ENCODE measurements around the gene PAGE1.
"Not testable (repeated sequence)": the region's sequence is repeated elsewhere in the genome, so short reads cannot be mapped to it uniquely, and the experiment has no call there.

The PAGE1 gene, protein sequence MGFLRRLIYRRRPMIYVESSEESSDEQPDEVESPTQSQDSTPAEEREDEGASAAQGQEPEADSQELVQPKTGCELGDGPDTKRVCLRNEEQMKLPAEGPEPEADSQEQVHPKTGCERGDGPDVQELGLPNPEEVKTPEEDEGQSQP

DNA sequence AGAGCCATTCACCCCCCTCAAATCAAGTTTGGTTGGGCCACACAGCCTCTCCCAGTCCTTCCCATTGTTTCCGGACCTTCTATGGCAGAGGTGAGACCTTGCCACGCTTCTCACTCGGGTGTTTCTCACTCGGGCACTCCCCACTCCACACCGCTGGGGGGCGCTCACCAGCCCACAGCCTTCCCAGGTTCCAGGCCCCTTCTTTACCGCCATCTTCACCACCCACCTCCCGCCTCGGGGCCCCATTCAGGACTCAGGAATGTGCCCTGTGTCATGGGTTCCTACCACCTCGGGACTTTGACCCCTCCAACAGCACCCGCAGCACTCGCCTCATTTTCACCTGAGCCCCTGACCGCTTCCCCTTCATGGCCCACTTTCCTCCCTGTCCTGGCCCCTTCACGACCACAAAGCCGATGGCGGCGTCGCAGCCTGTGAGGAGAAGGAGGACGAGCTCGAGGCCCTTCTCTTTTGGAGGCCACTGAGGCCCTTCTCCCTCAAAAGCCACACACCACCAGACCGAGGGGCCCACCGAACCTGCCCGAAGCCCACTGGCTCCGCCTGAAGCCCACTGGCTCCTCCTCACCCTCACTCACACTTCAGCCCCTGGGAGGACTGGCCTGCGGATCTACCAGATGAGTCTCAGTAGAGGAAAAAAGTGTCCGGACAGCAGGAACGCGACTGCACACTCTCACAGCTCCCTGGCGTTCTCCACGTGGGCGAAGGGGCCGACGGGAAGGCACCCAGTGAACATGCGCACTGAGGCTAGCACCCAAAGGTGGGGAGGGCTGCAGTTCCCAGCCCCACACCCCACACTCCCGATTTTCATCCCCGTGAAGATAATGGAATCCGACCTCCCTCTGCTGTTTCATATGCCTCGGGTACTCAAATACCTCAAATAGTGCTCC is at the start of gene PAGE1:
Gene PAGE1 (minus strand): TSS at position 709 of the 905 bp plus-strand sequence. CDS start 1,214 bp downstream, outside the sequence.
- no peak for DNase-seq (ENCODE audit: low read depth in 2 of 2)

DNA sequence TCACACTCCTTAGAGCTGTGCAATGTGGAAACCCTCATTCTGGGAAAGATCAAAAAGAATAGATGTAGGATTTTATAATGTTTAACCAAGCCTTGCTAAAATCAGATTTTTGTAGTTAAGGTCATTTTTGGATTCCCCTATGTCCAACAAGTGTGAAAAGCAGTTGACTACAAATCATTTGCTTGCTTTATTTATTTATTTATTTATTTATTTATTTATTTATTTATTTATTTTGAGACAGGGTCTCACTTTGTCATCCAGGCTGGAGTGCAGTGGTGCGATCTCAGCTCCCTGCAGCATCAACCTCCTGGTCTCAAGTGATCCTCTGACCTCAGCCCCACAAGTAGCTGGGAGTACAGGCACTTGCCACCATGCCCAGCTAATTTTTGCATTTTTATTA is 45.7 kb upstream of the PAGE1 start:
- not testable (repeated sequence) for DNase-seq (ENCODE audit: low read depth in 2 of 2)

DNA sequence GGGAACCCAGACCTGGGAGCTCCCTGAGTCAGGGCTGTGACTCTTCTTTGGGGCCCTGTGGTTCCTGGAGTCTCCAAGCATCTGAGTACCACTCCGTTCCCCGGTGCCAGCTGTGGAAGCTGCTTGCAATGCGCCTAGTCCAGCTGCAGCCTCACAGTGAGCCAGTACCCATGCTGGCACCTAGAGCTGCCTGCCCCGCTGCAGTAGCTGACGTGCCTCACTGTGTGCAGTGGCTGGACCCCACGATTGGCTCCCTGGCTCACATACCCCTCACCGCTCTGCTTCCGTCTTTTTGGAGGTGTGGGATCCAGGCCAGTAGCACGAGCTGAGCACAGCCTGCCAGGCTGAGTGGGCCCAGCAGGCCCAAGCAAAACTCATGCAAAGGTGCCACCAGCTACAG is 32.1 kb upstream of the PAGE1 start:
- DNase-seq (ENCODE audit: low read depth in 2 of 2), result no peak

DNA sequence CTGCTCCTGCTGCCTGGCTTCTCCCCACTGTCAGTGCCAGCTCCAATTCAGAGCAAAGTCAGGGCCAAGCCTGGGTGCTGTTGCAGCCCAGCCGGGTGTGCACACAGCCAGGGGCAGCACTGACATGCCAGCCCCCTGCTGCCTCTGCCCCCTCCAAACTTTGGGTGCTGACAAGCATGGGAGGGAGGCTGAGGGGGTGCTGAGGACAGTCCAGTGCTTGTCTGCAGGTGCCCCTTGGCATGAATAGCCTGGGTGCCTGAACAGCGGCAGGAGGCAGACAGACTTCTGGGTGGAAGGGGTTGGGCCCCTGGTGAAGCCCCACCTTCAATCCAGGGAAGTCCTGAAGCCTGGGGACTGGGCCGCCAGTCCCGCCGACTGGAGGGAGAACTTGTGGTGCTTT is 31.2 kb upstream of the PAGE1 start:
- no peak for DNase-seq (ENCODE audit: low read depth in 2 of 2)

DNA sequence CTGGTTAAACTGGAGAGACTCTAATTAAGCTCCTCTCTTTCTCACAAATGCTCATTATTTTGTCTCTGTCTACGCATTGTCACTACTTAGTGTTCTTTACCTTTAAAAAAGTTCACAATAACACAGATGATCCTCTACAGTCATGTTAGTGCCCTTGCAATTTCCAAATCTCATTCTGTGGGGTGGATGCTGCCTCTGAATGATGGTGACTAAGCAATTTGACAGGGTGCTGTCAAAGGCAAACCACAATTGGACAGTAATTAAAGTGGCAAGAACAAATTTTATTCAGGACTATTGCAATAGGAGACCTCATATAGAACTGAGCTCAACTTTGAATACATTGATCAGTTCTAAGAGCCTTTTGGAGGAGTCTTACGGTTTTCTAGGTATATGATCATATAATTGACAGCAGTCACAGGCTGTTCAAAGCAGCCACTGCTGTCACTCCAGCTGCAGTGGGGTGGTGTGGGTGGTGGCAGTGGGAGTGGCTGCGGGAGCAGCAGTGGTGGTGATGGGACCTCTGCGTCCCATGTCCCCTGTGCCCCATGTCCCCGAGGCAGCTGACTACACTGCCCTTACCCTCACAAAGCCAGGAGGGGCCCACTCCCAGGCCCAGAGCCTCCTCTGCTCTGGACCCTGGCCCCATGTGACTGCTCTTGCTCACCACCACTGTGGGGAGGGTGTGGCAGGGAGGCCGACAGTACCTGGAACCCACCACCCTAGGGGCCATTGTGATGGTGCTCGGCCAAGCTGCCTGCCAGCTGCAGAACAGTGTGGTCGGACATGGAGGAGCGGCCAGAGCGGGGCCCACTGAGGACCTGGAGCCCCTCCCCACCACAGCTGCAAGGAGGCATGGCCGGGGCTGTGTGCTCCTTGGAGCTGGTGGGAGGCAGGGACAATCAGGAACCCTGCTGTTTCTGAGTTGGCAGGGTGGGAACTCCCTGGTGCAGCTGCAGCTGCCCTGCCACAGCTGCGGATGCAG is 30.4 kb upstream of the PAGE1 start:
- DNase-seq (ENCODE audit: low read depth in 2 of 2), result no peak

DNA sequence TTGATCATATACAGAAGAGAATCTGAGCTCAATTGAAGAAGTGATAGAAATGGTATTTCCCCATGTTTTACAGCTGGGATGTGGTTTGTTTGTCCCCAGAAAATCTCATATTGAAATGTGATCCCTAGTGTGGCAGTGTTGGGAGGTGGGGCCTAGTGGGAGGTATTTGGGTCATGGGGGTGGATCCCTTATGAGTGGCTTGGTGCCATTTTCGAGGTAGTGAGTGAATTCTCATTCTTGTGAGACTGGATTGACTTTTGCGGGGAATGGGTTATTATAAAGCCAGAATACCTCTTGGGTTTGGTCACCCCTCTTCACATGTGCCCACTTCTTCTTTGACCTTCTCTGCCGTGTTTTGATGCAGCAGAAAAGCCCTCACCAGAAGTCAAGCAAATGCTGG is 29.6 kb upstream of the PAGE1 start:
- no peak for DNase-seq (ENCODE audit: low read depth in 2 of 2)

DNA sequence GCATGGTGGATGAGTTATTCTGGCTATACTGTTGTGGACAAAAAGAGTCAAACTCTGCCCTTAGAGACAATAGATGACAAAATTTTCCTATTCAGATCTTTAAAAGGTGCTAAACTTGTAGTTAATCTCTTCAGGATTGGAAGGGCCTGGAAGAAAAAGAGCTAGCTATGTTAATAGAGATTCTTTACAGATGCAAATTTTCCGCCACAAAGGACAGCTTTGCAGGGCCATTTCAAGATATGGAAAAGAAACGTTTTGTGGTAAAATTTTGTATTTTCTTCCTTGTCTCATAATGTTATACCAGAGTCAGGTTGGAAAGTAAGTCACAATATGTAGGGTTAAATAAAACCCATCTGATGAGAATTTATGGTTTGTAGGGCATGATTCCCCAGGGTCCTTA is 24.3 kb upstream of the PAGE1 start:
- not testable (repeated sequence) for DNase-seq (ENCODE audit: low read depth in 2 of 2)

DNA sequence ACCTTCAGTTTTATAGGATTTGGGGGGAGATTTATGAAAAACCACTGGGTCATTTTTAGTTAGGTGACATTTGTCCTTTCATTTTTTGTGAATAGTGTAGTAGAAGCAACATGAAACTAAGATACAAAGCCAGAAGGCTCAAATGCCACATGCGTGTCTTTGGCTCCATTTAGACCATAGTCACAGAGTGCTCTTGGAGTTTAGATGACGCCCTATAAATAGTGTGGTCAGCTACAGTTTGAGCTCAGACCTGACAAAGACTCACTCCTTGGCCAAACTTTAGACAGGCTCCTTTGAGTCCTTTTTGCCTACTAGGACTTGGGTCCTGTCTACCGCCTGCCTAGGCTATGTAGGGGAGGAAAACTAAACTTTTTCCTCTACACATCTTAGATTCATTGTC is 16.8 kb upstream of the PAGE1 start:
- DNase-seq (ENCODE audit: low read depth in 2 of 2), result no peak

DNA sequence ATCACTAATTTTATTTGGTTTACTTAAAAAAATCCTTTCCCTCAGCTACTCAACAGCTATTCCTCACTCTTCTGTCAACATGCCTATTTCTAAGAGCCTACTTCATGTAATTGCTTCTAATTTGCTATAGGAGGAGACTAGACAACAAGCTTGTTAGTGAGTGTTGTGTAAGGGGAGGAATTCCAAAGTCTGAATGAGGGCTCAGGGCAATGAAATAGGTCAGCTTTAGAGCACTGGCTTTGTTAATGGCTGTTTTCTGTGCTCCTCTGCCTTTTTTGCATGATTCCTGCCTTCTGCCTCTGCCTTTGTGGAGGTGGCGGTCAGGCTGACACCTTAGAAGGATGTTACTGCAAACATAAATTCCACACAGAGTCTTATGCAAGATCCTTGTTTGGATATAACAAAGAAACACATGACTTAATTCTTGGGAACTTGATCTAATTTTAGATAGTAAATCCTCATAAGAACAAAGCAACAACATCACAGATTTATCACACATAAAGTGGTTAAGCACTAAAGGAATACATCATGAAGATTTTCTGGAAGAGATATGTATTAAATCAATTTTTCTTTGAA is 15.0 kb upstream of the PAGE1 start:
- no peak for DNase-seq (ENCODE audit: low read depth in 2 of 2)

DNA sequence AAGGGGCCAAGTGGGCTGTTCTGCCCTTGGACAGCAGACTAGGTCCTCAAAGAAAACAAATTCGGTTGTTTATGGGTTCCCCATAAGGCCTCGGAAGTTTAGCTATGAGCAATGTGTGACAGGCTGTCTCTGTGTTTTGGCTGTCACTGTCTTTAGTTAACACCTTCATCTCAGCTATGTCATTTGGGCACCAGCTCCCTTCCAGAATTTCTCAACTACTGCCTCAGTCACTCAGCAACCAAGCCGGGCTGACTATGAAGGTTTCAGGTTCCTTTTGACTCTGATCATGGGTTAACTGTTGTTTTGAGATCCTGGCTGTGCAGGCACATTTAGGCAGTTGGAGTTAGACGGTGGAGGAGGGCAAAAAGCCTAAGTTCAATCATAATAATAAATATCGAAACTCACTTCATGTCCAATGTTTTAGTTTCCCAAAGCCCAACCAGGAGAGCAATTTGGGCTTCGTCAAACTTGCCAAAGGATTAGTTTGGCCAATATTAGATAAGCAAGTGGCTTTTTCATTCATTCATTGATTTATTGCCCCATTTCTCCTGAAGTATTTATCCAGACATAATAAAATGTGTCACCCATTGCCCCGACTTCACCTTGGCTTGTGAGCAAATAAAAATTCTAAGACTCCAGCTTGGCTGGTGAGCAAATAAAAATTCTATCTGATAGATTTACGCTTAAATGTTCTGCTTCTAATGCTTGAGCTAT is 9.1 kb upstream of the PAGE1 start:
- DNase-seq (ENCODE audit: low read depth in 2 of 2), result no peak

DNA sequence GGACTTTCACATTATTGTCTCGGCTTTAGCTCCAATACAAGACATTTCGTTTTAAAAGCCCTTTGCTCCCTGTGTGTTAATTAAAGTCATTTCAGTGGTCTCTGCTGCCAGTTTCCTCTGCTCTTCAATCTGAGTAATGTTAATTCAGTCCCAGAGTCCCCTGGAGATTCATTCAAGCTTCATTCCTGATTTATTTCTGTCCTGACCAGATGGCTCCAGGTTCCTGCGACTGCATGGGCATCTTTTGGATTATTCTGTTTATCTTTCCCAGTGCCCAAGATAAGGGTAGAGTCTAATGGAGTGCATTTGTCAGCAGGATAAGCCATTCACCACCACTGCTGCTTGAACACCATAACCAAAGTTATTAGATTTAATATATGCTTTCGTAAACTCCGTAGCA is 6.1 kb upstream of the PAGE1 start:
- DNase-seq (ENCODE audit: low read depth in 2 of 2), result no peak

DNA sequence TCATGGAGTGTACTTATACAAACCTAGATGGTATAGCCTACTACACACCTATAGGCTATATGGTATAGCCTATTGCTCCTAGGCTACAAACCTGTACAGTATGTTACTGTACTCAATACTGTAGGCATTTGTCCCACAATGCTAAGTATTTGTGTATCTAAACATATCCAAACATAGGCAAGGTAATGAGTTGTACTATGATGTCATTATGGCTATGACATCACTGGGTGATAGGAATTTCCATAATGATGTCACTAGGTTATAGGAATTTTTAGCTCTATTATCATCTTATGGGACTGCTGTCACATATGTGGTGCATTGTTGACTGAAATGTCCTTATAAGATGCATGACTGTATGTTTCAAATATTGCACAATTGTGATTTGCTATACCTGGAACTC is 5.5 kb upstream of the PAGE1 start:
- DNase-seq (ENCODE audit: low read depth in 2 of 2), result no peak

DNA sequence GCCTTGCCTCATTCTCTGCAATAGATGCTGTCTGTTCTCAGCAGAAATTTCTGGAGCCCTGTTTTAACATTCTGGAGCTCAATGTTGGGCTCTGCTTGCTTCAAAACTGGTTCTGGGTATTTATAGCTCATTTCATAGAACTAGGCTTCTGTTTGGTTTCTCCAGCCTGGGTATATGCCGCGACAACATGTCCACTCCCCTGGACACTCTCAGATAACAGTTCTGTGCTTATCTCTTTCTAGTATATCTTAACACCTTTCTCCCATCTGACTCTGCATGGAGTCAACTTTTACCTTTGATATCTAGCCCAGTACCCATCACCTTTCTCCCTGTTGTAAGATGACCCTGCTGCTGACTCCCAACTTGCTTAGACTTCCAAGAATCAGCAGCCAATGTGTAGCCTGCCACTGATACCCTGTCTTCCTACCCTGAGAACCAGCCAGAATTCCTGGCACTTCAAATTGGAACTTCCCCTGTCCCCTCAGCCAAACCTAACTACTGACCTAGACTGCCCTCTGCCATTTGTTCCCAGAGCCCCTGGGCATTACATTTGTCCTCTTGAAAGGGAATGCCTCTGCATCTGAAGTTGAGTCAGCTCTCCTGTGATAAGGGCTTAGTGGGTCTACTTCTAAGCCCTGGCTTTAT is 20.6 kb downstream of the PAGE1 start:
- DNase-seq (ENCODE audit: low read depth in 2 of 2), result no peak

DNA sequence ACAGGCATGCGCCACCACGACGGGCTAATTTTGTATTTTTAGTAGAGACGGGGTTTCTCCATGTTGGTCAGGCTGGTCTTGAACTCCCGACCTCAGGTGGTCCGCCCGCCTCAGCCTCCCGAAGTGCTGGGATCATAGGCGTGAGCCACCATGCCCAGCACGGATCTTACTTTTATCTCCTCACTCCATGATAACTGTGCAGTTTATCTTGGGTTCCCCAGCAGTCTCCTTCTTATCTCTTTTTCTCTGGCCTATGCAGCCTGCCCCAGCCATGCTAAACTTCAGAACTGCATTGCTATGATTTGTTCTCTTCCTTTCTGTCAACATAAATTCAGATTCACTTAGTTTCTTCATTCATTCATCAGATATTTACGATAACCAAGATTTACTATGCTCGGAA is 22.4 kb downstream of the PAGE1 start:
- DNase-seq (ENCODE audit: low read depth in 2 of 2), result no peak

DNA sequence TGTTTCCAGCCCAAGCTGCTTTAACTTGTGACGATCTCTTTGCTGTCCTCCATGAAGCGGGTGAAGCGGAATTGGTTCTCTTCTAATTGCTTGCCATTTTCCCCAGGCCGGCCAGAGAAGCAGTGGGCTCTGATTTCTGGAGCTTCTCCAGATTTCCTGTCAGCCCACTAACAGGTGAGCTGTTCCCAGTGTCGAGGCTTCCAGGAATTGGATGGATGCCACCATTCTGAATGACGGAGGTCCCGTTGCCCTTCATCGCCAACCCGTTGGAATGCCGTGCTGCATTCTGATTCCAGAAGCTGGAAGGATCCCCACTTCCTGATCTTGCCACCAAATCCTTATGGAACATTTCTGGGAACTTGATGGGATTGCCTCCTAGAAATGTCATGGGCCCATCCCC is 31.0 kb downstream of the PAGE1 start:
- no peak for DNase-seq (ENCODE audit: low read depth in 2 of 2)

DNA sequence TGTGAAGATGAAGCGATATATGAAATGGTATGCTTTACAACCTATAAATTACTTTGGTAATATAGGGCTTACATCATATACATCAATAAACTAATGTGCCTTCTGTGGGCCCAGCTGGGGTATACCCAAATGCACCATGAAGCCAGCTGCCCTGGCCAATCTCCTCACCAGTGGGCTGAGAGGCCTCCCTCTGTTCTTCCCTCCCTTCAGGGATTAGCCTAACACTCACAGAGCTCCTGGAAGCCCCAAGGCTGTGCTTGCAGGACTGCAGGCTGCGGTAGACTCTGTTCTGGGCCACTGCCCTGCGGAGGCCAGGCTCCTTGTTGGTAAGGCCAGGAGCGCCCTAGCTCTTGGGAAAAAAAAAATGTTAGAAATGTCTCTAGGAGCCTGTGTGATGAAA is 33.9 kb downstream of the PAGE1 start:
- DNase-seq (ENCODE audit: low read depth in 2 of 2), result no peak

DNA sequence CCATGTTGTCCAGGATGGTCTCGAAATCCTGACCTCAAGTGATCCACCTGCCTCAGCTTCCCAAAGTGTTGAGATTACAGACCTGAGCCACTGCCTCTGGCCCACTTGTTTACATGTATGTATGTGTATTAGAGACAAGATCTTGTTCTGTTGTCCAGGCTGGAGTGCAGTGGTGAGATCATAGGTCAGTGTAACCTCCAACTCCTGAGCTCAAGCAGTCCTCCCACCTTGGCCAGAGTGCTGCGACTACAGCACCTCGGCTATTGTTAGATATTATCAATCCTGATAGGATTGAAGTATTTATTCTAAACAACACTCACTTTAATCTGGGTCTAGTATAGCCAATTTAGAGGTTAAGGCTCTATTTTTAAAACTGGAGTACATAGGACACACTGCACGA is 36.0 kb downstream of the PAGE1 start:
- DNase-seq (ENCODE audit: low read depth in 2 of 2), result no peak

DNA sequence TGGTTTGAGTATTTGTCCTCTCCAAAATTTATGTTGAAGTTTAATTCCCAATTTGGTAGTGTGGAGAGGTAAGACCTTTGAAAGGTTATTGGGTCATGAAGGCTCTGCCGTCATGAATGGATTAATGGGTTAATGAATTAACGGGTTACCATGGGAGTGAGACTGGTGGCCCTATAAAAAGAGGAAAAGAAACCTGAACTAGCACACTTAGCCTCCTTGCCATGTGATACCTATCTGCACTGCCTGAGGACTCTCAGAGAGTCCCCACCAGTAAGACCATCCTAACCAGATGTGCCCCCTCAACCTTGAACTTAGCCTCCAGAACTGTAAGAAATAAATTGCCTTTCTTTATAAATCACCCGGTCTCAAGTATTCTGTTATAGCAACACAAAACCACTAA is 39.3 kb downstream of the PAGE1 start:
- no peak for DNase-seq (ENCODE audit: low read depth in 2 of 2)

DNA sequence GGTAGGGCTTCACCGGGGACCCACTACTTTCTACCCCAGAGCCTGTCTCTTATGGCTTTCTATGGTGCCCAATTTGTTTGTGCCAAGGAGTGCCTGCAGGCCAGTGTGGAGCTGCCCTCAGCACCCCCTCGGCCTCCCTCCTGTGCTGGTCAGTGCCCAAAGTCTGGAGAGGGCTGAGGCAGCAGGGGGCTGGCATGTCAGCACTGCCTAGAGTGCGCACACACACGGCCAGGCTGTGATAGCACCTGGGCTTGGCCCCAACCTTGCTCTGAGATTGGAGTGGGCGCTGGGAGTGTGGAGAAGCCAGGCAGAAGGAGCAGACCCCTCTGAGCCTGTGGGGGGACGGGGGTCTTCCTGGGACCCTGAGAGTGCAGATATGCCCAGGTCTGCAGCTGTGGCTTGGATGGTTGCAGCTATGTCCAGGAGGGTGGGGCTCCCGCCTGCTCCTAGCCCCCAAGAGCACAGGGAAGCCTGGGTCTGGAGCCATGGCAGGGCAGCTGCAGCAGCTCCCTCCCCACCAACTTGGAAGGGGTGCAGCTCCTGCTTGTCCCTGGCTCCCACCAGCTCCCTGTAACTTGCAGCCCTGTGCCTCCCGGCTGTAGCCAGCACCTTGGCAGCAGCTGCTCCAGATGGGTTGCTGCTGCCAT is 50.7 kb downstream of the PAGE1 start:
- no peak for DNase-seq (ENCODE audit: low read depth in 2 of 2)

Measured in stimulated activated CD8-positive, alpha-beta memory T cell treated with anti-CD3 and anti-CD28 coated beads, Interleukin-2, amount 100 ng/mL, for 48 hours (primary cell).